ENCODE data around the gene TRAF2.

TRAF2 gene

GRCh38 chr9:136943291-136944211 is 57.2 kb downstream of the TRAF2 start:
- Histone ChIP-seq H3K9me3 (ENCODE audit: control insufficient read depth, insufficient read depth, low read length) (no peaks in the 10 kb centered on the region), H3K9ac (ENCODE audit: low read depth, low read length) (peak overlapping the region; percentile 46), H3K27ac (ENCODE audit: low read depth, low read length) (peak overlapping the region; percentile 80), H3K36me3 (ENCODE audit: control insufficient read depth, insufficient read depth, low read length) (peaks cover 34% of the 10 kb centered on the region), H3K4me3 (ENCODE audit: low read depth, low read length) (peak overlapping the region; percentile 88), H3K27me3 (ENCODE audit: control insufficient read depth, insufficient read depth, low read length) (no peaks in the 10 kb centered on the region), H3K4me1 (ENCODE audit: control insufficient read depth, insufficient read depth, low read length) (peaks cover 5% of the 10 kb centered on the region; the same call in 1 of the 2 replicates)

- peak overlapping the region; percentile 88 for H3K4me3 ChIP-seq (ENCODE audit: low read depth, low read length)
- peak overlapping the region; percentile 80 for H3K27ac ChIP-seq (ENCODE audit: low read depth, low read length)
- peaks cover 34% of the 10 kb centered on the region for H3K36me3 ChIP-seq (ENCODE audit: control insufficient read depth, insufficient read depth, low read length)
- no peaks in the 10 kb centered on the region for H3K27me3 ChIP-seq (ENCODE audit: control insufficient read depth, insufficient read depth, low read length)
- peak overlapping the region; percentile 46 for H3K9ac ChIP-seq (ENCODE audit: low read depth, low read length)
- no peaks in the 10 kb centered on the region for H3K9me3 ChIP-seq (ENCODE audit: control insufficient read depth, insufficient read depth, low read length)
- H3K4me1 ChIP-seq (ENCODE audit: control insufficient read depth, insufficient read depth, low read length): peaks cover 5% of the 10 kb centered on the region; the same call in 1 of the 2 replicates
These were observed 57.8 kb downstream of the TRAF2 start for GRCh38 chr9:136944212-136944518.

- Histone ChIP-seq H3K4me3 (ENCODE audit: low read depth, low read length) (peak within 1 kb of the TSS; percentile 88), H3K36me3 (ENCODE audit: control insufficient read depth, insufficient read depth, low read length) (peaks cover 29% of the 10 kb centered on the region), H3K27me3 (ENCODE audit: control insufficient read depth, insufficient read depth, low read length) (no peaks in the 10 kb centered on the region), H3K4me1 (ENCODE audit: control insufficient read depth, insufficient read depth, low read length) (peaks cover 5% of the 10 kb centered on the region; the same call in 1 of the 2 replicates), H3K27ac (ENCODE audit: low read depth, low read length) (peak within 1 kb of the TSS; percentile 80), H3K9ac (ENCODE audit: low read depth, low read length) (peak within 1 kb of the TSS; percentile 46), H3K9me3 (ENCODE audit: control insufficient read depth, insufficient read depth, low read length) (no peaks in the 10 kb centered on the region)
These were observed 58.4 kb downstream of the TRAF2 start, which contains the start of the genes C8G and FBXW5 for GRCh38 chr9:136944519-136945332. TSS of gene C8G (plus strand) at chr9:136945243. CDS start at chr9:136945321, 78 bp downstream. TSS of gene FBXW5 (minus strand) at chr9:136944738. CDS start at chr9:136944083, 655 bp downstream.

- Histone ChIP-seq H3K27ac (ENCODE audit: low read depth, low read length) (no peak overlapping the region), H3K27me3 (ENCODE audit: control insufficient read depth, insufficient read depth, low read length) (no peaks in the 10 kb centered on the region), H3K9ac (ENCODE audit: low read depth, low read length) (no peak overlapping the region), H3K36me3 (ENCODE audit: control insufficient read depth, insufficient read depth, low read length) (peaks cover 21% of the 10 kb centered on the region), H3K9me3 (ENCODE audit: control insufficient read depth, insufficient read depth, low read length) (no peaks in the 10 kb centered on the region), H3K4me3 (ENCODE audit: low read depth, low read length) (no peak overlapping the region), H3K4me1 (ENCODE audit: control insufficient read depth, insufficient read depth, low read length) (peaks cover 10% of the 10 kb centered on the region)
These were observed 59.3 kb downstream of the TRAF2 start for GRCh38 chr9:136945333-136946227.

GRCh38 chr9:136946228-136947027 is 60.1 kb downstream of the TRAF2 start:
- H3K36me3 ChIP-seq (ENCODE audit: control insufficient read depth, insufficient read depth, low read length): peaks cover 12% of the 10 kb centered on the region
- no peak overlapping the region for H3K27ac ChIP-seq (ENCODE audit: low read depth, low read length)
- no peaks in the 10 kb centered on the region for H3K27me3 ChIP-seq (ENCODE audit: control insufficient read depth, insufficient read depth, low read length)
- H3K4me3 ChIP-seq (ENCODE audit: low read depth, low read length): no peak overlapping the region
- no peak overlapping the region for H3K9ac ChIP-seq (ENCODE audit: low read depth, low read length)
- H3K4me1 ChIP-seq (ENCODE audit: control insufficient read depth, insufficient read depth, low read length): peaks cover 12% of the 10 kb centered on the region
- H3K9me3 ChIP-seq (ENCODE audit: control insufficient read depth, insufficient read depth, low read length): no peaks in the 10 kb centered on the region

- Histone ChIP-seq H3K9me3 (ENCODE audit: control insufficient read depth, insufficient read depth, low read length) (no peaks in the 10 kb centered on the region), H3K9ac (ENCODE audit: low read depth, low read length) (no peak overlapping the region), H3K27me3 (ENCODE audit: control insufficient read depth, insufficient read depth, low read length) (no peaks in the 10 kb centered on the region), H3K4me1 (ENCODE audit: control insufficient read depth, insufficient read depth, low read length) (peaks cover 12% of the 10 kb centered on the region), H3K4me3 (ENCODE audit: low read depth, low read length) (no peak overlapping the region), H3K27ac (ENCODE audit: low read depth, low read length) (no peak overlapping the region), H3K36me3 (ENCODE audit: control insufficient read depth, insufficient read depth, low read length) (peaks cover 4% of the 10 kb centered on the region)
These were observed 60.9 kb downstream of the TRAF2 start for GRCh38 chr9:136947028-136947891.

- Histone ChIP-seq H3K27me3 (ENCODE audit: control insufficient read depth, insufficient read depth, low read length) (no peaks in the 10 kb centered on the region), H3K9me3 (ENCODE audit: control insufficient read depth, insufficient read depth, low read length) (no peaks in the 10 kb centered on the region), H3K4me1 (ENCODE audit: control insufficient read depth, insufficient read depth, low read length) (peaks cover 12% of the 10 kb centered on the region), H3K9ac (ENCODE audit: low read depth, low read length) (no peak overlapping the region), H3K4me3 (ENCODE audit: low read depth, low read length) (no peak overlapping the region), H3K36me3 (ENCODE audit: control insufficient read depth, insufficient read depth, low read length) (no peaks in the 10 kb centered on the region), H3K27ac (ENCODE audit: low read depth, low read length) (no peak overlapping the region)
These were observed 61.7 kb downstream of the TRAF2 start for GRCh38 chr9:136947955-136948510.

- peaks cover 12% of the 10 kb centered on the region for H3K4me1 ChIP-seq (ENCODE audit: control insufficient read depth, insufficient read depth, low read length)
These were observed 63.0 kb downstream of the TRAF2 start for GRCh38 chr9:136949239-136949816.

More at GRCh38 chr9:136949239-136949816, 63.0 kb downstream of the TRAF2 start:
- H3K4me3 ChIP-seq (ENCODE audit: low read depth, low read length): peak overlapping the region; percentile 62
- no peaks in the 10 kb centered on the region for H3K27me3 ChIP-seq (ENCODE audit: control insufficient read depth, insufficient read depth, low read length)
- H3K9me3 ChIP-seq (ENCODE audit: control insufficient read depth, insufficient read depth, low read length): no peaks in the 10 kb centered on the region
- no peaks in the 10 kb centered on the region for H3K36me3 ChIP-seq (ENCODE audit: control insufficient read depth, insufficient read depth, low read length)
- peak overlapping the region; percentile 47 for H3K27ac ChIP-seq (ENCODE audit: low read depth, low read length)
- H3K9ac ChIP-seq (ENCODE audit: low read depth, low read length): peak overlapping the region; percentile 44; the same call in 1 of the 2 replicates

Measured in HUES48 (cell line).